ENCODE results near the gene SCNN1B.

- TF ChIP-seq TAF1 (CRISPR knock-in tag; IDR thresholded peaks at IDR 0.05) (no peak; the same call in 1 of the 2 replicates), ZBTB7A (CRISPR knock-in tag; IDR thresholded peaks at IDR 0.05) (no peak), ZNF619 (CRISPR knock-in tag; IDR thresholded peaks at IDR 0.05) (no peak)
These were observed 32.7 kb upstream of the SCNN1B start for GRCh38 chr16:23269248-23269953.

Measured in HepG2 (cell line).